Cortex of kidney (tissue), 1 donor: ENCODE results near the gene MDFIC.

ENCODE experiments used
- DNase-seq: peaks from one replicate; lab custom pipeline; 2025; lab: John Stamatoyannopoulos, UW

The MDFIC gene

DNA sequence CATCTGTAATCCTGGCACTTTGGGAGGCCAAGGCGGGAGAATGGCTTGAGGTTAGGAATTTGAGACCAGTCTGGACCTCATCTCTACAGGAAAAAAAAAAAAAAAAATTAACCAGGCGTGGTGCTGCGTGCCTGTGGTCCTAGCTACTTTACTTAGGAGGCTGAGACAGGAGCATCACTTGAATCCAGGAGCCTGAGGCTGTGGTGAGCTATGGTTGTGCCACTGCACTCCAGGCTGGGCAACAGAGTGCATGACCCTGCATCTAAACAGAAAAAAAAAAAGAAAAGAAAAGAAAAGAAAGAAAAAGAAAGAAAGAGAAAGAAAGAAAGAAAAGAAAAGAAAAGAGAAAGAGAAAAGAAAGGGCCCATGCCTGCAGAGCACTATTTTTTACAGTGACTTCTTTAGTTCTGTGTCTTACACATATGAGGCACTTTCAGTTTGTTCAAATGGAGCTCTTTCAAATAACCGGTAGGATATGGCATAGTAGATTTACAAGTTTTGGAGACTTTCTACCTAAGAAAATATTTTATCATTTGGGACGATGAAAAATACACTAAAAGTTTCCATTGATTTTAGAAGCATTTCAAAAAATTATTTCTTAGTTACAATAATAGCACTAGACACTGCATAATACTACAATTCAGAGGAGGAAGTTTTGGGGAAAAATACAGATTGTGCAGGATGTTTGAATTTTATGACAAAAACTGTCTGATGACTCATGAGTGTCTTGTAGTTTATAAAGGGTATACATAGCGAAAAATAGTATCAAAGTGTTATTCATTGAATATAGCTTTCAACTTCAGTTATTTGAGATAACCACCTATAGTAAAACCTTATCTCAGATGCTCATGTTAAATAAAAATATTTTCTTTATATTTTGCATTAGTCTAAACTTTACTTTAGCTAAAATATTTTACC is 75.9 kb downstream of the MDFIC start:
- DNase-seq, result no peak

DNA sequence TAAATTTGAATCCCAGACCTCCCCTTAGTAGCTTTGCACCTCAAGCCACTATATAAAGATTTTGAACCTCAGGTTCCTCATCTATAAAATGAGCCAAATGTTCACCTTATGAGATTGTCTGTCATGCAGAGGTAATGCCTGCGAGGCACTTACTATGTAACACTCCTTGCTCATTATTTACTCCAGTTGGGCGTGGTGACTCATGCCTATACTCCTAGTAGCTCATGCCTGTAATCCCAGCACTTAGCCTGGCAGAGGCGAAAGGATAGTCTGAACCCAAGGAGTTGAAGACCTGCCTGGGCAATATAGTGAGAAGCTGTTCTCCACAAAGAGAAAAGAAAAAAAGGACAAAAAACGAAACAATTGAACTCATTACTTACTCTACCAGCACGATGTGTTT is 82.2 kb downstream of the MDFIC start:
- no peak for DNase-seq

DNA sequence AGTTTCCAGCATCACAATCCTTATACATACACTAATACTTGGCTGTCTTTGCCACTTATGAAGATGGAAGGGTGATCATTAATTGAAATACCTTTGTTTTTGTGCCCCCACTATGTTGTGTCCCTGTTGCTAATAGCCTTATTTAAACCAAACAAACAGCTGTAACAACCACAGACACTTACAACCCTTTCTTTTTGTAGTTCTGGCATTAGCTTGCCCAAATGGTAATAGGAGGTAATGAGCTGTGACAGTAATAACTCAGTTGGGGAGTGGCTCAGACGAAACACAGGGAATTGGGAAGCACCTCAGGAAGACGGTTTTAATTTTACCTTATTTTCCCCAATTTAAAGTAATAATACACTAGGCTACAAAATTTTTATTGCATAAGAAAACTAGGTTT is 83.4 kb downstream of the MDFIC start:
- no peak for DNase-seq

DNA sequence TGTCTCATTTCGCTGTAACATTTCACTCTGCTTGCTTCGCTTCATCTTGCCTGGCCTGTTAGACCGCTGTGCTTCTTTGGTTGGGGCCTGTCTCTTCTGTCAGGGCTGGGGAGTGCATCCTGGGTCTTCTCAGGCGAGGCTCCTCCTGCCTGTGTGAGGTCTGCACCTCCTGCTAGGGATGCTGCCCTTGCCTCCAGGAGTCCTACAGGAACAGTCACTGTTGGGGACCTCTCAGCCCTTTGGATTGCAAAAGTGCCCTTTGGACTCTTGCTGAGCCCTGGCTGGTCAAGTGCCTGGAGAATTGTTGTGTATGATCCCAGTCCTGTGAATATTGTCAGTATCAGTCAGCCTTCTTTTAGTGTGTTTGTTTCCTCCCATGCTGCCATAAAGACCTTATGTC is 84.1 kb downstream of the MDFIC start:
- DNase-seq, result no peak

DNA sequence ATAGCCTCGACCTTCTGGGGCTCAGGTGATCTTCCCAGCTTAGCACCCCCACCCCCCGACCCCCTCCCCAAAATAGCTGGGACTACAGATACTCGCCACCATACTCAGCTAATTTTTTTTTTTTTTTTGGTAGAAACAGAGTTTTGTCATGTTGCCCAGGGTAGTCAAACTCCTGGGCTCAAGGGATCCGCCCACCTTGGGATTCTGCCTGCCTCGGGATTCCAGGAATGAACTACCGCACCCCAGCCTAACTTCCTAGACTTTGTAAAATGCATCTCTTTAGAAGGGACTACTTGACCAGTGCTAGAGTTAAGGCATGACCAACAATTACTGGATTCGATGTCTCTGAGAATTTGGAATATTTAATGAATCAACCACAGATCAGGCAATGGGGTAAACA is 85.9 kb downstream of the MDFIC start:
- DNase-seq, result no peak

DNA sequence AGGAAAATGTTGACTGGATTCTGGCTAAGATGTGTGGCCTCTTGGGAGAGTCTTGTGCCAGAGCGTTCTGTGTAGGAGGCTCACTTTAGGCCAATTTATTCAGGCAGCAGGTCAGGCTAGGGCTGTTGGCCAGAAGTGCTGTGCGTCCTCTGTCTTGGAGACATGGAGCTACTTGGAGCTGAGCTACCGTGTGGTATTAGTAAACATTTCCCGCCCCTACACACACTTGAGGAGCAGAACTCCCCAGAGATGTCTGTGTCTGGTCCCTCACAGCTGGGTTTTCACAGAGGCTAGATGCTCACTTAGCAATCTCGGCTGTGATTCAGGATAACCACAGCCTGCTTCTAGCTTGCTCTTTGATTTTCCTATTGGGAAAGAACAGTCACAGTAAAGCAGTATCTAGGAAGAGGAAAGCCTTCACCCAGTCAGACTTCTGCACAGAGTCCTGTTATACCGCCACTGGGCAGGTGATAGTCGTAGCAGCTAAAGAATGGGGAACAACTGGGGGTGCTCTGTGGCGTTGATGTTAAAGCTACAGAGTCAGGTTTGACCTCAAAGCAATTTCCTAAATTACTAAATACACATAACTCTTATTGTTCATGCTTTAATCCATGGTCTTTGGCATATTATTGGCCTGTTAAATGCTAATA is 86.7 kb downstream of the MDFIC start:
- DNase-seq, result no peak

DNA sequence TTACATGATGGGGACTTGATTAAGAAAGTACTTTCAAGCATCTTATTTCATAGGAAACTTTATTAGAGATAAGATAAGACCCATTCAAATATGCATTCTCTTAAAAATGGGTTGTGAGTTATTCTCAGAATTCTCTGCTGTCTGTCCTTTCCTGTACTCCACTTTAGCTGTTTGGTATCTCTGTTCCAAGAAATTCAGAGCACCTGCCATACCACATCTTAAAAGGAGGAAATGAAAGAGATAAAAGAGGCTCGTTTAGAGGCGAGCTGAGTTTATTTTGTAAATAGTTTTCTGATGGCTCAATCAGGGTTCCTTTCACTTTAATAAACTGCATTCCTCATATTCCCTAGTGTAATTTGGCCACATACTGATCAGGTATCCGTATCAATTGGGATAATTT is 87.2 kb downstream of the MDFIC start:
- DNase-seq, result no peak

DNA sequence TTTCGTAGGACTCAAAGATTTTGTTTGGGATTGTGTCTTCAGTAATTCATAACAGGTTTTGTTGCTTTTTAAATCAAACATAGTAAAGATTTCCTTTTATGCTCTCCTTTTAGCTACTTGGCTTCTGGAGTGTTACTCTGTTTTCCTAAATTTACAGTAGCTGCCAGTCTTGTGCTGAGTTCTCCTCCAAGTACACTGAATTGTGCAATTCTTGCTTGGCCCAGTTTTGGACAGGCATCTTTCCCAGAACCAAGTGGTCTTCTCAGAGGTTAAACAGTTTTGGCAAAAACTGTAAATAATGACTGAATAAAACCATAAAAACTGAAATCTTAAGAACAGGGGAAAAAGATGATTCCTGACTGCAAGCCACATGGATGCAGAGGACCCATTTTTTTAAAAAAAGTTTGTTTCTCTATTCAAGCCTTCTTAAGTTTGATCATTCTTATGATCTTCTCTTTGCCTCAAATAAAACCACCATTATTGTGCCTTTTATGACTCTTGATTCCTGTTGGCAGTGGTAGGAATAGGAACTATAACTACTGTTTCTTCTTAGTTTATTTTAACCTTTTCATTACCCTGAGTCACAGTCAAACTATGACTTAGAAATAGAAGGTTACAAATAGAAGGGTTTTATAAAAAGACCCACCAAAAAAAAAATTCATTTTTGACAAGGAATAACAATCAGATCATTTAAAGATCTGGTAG is 88.0 kb downstream of the MDFIC start:
- no peak for DNase-seq

DNA sequence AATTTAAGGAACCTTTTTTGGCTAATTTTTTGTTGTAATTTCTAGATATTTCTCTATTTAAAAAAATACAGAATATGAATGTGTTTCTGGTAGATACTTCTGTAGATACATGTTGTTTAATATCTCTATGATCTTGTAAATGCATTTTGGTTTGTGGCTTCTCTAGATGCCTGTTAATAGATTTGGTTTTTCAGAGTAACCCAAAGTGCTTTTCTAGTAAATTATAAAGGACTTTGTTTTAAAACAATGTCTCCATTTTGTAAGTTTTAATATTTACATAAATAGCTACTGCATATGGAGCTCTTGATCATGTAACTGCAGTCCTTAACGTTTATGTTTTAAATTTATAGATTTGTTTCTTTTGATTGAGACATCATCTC is 88.5 kb downstream of the MDFIC start:
- DNase-seq, result no peak

DNA sequence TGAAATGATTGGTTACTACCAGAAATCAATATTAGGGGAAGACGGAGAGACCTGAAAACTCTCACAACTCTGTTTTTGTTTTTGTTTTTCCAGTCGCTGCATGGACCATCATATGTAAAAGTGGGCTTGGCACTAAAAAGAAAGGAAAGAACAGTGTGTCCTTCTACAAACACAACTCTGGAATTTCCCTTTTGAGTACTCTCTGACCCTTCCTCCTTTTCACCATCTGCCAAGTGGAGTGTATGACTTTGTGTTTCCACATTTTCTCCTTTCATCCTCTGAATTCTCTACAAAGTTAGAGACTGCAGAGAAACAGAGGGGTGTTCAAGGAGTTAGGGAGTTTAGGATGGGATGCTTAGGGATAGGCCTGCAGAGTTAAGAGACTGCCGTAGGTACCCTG is 92.0 kb downstream of the MDFIC start:
- DNase-seq, result no peak

DNA sequence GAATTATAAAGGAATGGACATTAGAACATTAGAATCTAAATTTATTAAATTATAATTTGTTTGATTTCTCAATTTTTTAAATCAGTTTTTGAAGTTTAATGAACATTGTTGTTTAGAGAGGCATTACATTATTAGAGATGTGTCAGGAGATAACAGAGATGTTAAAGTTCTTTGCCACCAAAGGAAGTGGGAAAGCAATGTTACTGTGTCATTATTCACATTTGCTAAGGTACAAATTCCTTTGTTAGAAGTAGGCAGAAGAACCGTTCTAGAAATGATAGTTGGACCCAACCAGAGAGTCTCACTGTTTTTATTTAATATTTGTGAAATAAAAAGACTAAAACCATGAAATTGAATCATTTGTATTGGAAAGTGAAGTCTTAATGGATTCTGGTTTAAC is 92.9 kb downstream of the MDFIC start:
- DNase-seq, result no peak

DNA sequence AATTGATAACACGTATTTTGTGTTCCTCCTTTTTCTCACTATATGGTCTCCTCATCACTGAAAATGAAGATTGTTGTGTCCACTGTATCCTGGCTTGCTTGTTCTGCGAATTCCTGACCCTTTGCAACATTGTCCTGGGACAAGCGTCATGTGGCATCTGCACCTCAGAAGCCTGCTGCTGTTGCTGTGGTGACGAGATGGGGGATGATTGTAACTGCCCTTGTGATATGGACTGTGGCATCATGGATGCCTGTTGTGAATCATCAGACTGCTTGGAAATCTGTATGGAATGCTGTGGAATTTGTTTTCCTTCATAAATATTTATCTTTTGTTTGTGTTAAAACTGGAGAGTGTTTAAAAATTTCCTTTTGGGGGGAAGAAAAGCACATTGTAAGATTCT is 93.7 kb downstream of the MDFIC start:
- DNase-seq, result no peak

DNA sequence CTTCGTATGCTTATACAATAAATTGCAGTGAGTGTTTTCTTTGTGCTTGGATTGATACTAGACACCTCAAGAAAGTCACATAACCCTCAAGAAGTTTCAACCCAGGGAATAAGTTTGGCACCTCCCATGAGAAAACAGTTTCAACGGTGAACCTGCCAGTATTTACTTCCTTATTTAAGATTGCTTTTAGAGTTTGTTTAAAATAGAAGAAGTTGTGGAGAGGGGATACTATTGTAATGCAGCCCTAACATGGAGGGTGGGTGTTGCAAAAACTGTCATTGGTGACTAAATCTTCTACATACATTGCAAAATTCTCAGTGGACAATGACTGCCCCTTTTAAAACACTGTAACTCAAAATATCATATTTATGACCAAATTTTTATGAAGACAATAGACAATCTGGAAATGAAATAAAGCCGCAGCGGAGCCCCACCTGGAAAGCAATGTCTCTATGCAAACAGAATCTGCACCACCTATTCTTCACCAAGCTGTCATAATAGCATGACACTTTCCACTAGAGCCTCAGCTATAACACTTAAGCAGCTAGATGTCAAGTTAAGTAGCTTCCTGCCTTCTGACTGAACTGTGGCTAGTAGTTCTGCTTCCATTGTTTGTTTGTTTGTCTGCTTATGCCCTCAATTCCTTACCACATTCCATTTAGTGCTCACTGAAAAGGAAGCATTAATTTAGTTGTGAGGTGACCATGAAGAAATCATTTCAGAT is 98.2 kb downstream of the MDFIC start:
- DNase-seq, result no peak

DNA sequence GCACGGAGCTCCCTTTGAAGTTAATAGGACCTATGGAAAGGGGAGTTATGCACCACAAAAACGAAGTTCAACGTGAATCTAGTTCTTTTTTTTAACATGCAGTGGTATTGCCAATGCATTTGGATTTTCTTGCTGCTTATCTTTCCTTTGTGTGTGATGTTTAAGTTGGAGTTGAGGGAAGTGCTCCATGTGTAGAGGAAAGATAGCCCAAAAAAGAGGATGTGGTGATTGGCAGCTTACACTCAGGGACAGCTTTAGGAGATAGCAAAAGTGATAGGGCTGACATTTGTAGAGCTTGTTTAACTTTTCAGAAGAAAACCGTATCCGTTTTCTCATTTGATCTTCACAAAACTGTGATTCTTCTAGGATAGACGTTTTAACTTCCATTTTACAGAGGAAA is 101.3 kb downstream of the MDFIC start:
- DNase-seq, result no peak

DNA sequence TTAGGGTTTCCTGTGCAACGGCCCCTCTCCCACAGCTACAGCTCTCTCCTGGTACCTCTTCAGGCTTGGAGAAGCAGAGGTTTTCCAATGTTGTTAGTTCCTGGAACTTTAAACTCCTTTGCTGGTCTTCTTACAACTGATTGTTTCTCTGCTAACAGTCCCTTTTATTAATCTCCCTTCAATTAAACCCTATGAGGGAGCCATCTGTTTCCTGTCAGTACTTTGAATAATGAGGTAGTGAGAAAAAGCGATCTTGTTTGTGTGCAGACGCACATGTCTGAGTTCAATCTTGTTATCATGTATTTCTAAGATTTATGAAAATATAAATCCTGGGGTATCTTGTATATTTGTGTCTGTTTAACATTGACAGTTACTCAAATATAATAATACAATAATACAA is 102.4 kb downstream of the MDFIC start:
- no peak for DNase-seq

DNA sequence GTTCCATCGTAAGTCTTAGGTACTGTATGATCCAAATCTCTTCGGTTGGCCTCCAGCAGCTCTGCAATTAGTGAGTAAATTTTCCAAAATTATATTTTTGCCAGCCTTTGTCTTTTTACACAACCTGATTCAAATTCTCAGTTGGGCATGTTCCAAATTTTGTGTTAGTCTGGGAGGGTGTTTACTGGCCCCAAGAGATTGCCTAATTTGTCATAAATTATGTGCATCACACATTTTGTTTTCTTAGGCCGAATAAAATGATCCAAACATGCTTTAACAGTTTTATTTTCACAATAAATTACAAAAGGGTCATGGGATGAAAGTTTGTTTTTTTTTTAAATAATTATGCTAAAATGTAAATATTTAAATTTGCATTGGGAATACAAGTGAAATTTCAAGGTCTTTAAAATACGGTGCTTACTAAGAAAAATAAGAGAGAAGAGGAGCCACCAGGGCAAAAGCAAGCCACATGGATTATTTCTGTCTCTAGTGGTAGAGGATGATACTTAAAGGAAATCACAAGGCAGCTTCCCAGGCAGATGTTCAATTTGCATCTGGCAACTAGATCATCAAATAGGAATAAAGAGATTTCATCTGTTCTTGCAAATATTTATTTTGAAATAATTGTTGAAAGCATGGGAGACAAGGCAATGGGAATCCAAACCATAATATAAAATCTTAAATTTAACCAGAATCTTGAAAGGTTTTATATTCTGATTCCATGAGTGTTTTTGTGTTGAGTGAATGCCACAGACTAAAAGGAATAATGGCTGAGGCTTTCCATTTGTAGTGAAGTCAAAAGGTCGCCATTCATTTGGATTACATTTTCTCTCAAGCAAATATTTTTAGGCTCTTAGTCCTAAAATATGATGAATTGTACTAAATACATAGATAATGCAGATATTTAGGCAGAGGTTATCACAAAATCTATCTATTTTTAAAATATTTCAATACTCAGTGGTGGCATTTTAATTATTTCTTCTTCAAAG is 111.1 kb downstream of the MDFIC start:
- no peak for DNase-seq

DNA sequence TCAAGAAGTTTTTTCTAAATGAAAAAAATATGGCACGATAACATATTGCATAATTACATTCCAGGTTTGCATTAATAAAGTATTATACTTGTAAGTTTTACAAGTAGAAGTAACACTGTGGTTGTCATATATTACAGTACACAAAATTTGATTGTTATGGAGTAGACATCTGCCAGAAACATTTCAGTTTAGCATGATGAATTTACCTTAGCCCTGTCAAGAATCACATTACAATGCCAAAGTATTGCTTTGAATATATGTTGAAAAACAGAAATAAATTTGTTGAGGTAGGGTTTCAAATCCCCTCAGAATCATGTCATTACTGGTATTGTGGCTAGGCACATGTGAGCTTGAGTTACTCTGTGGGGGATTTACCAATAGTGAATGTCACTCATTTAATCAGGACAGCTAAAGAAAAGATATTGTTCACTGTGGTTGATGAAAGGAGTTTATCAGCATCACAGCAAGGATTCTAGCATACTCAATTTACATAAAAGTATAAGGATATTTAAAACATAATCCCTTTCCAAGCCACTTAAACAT is 112.1 kb downstream of the MDFIC start:
- DNase-seq, result no peak

DNA sequence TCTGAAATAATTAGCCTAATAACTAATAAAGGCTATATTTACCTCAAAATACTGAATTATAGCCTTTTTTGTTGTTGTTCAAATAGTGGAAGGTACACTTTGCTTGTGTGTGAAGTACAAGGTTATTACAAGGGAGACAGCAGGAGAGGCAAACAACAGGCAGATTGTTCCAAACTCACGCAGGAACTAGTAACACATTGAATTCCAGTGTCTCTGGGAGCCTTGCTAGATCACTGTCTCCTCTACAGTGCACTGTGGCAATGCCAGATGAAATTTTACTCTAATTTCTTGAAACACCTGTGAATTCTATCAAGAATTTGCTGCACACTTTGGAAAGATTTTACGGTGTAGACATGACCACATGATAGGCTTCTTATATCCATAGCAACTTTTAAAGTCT is 112.6 kb downstream of the MDFIC start:
- DNase-seq, result no peak

DNA sequence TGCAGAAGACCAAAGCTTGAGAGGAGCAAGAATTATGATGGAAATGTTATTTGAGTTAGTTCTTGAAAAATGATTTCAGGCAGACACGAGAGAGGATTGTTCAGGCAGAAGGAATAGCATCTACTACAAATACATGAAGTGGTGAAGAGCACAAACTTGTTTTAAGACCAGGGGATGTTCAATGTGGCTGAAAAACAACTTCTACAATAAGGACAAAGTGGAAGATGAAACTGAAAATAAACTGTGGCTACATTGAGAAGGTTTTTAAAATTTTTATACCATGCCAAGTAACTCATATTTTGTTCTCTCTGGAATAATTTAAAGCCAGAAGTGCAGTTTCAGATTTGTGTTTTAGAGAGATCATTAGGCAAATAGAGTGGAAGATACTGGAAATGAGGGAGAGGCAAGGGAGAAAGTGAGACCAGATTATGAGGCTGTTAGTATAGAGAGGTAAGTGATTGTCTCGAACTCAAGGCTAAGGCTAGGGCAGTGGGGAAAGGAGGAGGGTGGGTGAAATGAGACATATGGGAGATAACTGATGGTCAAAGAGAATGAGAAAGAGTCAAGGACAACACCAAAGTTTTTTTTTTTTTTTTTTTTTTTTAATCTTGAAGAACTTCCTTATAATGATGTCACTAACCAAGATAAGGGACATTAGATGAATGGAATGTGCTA is 115.4 kb downstream of the MDFIC start:
- no peak for DNase-seq

DNA sequence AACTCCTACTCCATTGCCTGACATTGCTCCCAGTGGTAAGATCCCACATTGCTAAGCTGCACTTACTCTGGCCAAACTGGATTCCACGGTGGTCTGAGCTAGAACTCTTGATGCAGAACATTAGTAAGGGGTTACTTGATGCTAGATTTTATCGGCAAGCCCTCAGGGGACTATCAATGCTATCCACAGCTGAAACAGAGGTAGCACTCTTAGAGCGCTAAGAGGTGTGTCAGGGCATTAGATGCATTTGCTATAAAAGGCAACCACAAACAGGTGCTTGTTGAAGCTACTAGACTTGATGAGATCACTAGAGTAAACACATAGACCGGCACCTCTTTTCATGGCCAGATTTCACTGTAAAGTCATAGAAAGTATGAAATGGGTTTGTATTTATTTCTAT is 116.3 kb downstream of the MDFIC start:
- no peak for DNase-seq
